H1 (cell line): ENCODE results near the gene ITGB7. TPM values are rescaled to one million over a fixed set of nuclear protein-coding genes. Genes with fewer than 3 reads are reported as not detected.

Experiments used
- PHF8 ChIP-seq: fragments of 200-600 bp; sonication (generic); conservative IDR thresholded peaks from 2 replicates; pipeline ENCODE4 v1.7.1; 2012; ENCODE audit warnings: low read depth, mild to moderate bottlenecking, inconsistent platforms, low read length, moderate library complexity
- SAP30 ChIP-seq: fragments of 300-600 bp; sonication (generic); IDR thresholded peaks from 2 replicates; pipeline ENCODE4 v1.7.1; 2012; ENCODE audit warnings: low read length, moderate library complexity, mild to moderate bottlenecking, inconsistent platforms; ENCODE audit not compliant: insufficient read depth, insufficient replicate concordance
- polyA plus RNA-seq, 7 experiments: library from polyadenylated mRNA; depleted of rRNA in 3 of 7; stranded (reverse) in 5 of 7; unstranded in 2 of 7; fragments of >200 nt in 5 of 7; fragments of 200-250 nt in 2 of 7; gene quantifications; 1 replicate in 5 of 7; 2 replicates in 1 of 7; 4 replicates in 1 of 7; pipeline versions ENCODE4 v1.2.1 to v1.2.3, GENCODE V29; 2011 to 2013; ENCODE audit warnings: missing spikeins in 2 of 7, mixed read lengths in 2 of 7
- total RNA-seq: library from RNA; stranded (reverse); fragmentation: NEBNext Ultra II Directional; extraction: Animal tissue kit (Norgen Biotek cat#: 25700); gene quantifications from 2 replicates; pipeline ENCODE4 v1.2.1, GENCODE V29; 2021

The ITGB7 gene
- total and polyA plus RNA-seq, 2 of the 8 experiments (the other 6 are each of a cell fraction or from before 2014, with no cell fraction given) = 0.35 to 0.54 TPM

GRCh38 chr12:53253298-53253697 is 46.2 kb upstream of the ITGB7 start (continued):
- no peak for TF ChIP-seq SAP30
- no peak for TF ChIP-seq PHF8
